ENCODE data around the gene UMAD1.

Gene UMAD1

GRCh38 chr7:7640221-7641128, at the start of gene UMAD1:
Gene UMAD1 (plus strand): TSS chr7:7640752. CDS start chr7:7673372, 32,620 bp downstream.
- in situ Hi-C loops (cut with MboI; ENCODE audit: low sequenced_read_pairs): no loop called here

- in situ Hi-C loops (cut with MboI; ENCODE audit: low sequenced_read_pairs): no loop called here
Observed at GRCh38 chr7:7595451-7595850, 45.1 kb upstream of the UMAD1 start.

GRCh38 chr7:7596176-7596575, 44.4 kb upstream of the UMAD1 start:
- in situ Hi-C loops (cut with MboI; ENCODE audit: low sequenced_read_pairs): no loop called here

GRCh38 chr7:7607010-7607409, 33.5 kb upstream of the UMAD1 start:
- in situ Hi-C loops (cut with MboI; ENCODE audit: low sequenced_read_pairs): no loop called here

DNA sequence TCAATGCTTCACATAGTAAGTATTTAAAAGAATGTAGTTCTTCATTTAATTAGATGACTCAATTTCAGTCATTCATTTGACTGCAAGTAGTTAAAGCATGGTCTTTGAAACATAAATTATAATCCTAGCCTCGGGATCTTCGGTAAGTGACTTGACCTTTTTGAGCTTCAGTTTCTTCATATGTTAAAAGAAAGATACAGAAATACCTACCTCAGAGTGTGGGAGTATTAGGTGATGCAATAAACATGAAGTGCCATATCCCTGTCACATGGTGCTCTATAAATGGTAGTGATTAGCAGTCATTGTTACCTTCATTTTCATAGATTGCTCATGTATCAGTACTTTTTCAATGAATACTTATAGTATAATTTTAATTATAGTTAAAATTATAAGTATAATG, 31.2 kb upstream of the UMAD1 start:
- in situ Hi-C loops (cut with MboI; ENCODE audit: low sequenced_read_pairs): no loop called here

- in situ Hi-C loops (cut with MboI; ENCODE audit: low sequenced_read_pairs): no loop called here
Observed at GRCh38 chr7:7612519-7612918, 28.0 kb upstream of the UMAD1 start.

- in situ Hi-C loops (cut with MboI; ENCODE audit: low sequenced_read_pairs): no loop called here
Observed at GRCh38 chr7:7613210-7613609, 27.3 kb upstream of the UMAD1 start.

- in situ Hi-C loops (cut with MboI; ENCODE audit: low sequenced_read_pairs): no loop called here
Observed at GRCh38 chr7:7614018-7614741, 26.4 kb upstream of the UMAD1 start.

- in situ Hi-C loops (cut with MboI; ENCODE audit: low sequenced_read_pairs): no loop called here
Observed at GRCh38 chr7:7617550-7617949, 23.0 kb upstream of the UMAD1 start.

GRCh38 chr7:7618410-7618809, 22.1 kb upstream of the UMAD1 start:
- in situ Hi-C loops (cut with MboI; ENCODE audit: low sequenced_read_pairs): no loop called here

GRCh38 chr7:7620236-7620635, 20.3 kb upstream of the UMAD1 start:
- in situ Hi-C loops (cut with MboI; ENCODE audit: low sequenced_read_pairs): no loop called here

DNA sequence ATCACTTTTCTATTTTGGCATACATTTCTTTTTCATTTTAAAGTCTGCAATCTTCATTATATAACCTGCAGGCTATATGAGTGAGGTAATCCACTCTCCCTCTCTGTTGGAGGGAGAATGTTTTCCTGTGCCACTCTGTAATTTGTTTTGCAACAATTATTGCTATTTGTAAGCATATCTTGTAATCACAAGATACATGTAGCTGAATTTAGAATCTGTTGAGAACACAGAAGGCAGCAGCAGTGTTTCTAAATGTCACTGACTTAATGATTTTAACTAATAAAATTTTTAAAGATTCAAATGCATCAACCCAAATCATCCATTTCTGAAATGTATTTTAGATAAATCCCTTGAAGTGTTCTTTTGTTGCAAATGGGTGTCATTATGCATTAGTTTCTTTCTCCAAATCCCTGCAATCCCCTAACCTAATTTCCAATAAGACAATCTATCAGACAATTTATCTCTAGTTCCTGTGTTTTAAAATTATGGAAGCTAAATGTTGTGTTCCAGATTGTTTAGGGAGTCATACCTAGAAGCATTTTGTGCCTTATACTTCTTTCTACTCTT, 19.8 kb upstream of the UMAD1 start:
- in situ Hi-C loops (cut with MboI; ENCODE audit: low sequenced_read_pairs): no loop called here

DNA sequence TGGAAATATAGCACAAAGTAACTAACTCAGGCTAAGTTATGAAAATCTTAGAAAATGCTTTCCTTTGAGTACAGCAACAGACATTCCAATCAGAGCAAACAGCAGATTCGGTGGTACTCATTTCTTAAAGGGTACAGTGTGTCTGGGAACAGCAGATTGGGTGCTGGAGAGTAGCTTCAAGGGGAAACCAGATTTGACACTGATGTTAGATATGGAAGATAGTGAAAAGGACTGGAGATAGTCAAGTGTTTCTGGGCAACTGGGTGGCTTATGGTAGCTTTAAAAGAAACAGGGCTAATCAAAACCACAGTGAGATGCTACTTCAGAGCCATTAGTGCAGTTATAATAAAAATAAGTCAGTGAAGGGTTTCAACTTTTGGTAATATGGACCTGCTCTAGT, 12.1 kb upstream of the UMAD1 start:
- in situ Hi-C loops (cut with MboI; ENCODE audit: low sequenced_read_pairs): no loop called here

GRCh38 chr7:7630626-7631329, 9.8 kb upstream of the UMAD1 start:
- in situ Hi-C loops (cut with MboI; ENCODE audit: low sequenced_read_pairs): no loop called here

GRCh38 chr7:7639421-7639820, 1.1 kb upstream of the UMAD1 start:
- in situ Hi-C loops (cut with MboI; ENCODE audit: low sequenced_read_pairs): no loop called here

GRCh38 chr7:7639847-7640220, 718 bp upstream of the UMAD1 start:
- in situ Hi-C loops (cut with MboI; ENCODE audit: low sequenced_read_pairs): no loop called here

DNA sequence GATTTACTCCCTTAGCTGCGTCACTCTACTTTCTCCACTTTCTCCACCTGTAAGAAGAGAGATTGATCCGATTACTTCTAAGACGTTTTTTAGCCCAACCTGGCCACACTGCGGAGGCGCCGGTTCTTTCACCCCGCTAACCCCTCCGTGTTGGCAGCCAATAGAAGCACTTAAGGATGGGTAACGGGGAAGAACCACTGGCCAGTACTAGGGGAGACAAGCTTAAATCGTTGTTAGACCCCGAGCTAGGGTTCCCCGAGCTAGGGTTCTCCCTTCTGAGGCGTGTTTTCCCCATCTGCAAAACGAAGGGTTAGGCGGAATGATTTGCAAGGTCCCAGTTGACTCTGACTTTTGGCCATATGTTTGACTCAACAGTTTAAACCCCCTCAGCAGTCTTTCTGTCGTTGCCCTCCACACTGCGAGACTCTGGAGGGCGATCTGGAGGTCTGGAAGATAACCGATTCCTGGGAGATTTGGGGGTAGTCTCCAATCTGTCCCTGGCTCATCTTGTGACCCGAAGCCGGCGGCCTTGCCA, 644 bp downstream of the UMAD1 start:
- in situ Hi-C loops (cut with MboI; ENCODE audit: low sequenced_read_pairs): no loop called here

- in situ Hi-C loops (cut with MboI; ENCODE audit: low sequenced_read_pairs): no loop called here
Observed at GRCh38 chr7:7642081-7642480, 1.5 kb downstream of the UMAD1 start.

GRCh38 chr7:7647495-7648036, 7.0 kb downstream of the UMAD1 start:
- in situ Hi-C loops (cut with MboI; ENCODE audit: low sequenced_read_pairs): no loop called here

GRCh38 chr7:7650682-7651206, 10.2 kb downstream of the UMAD1 start:
- in situ Hi-C loops (cut with MboI; ENCODE audit: low sequenced_read_pairs): no loop called here
